ENCODE data around the gene ULK4.
"Not testable (repeated sequence)": the region's sequence is repeated elsewhere in the genome, so short reads cannot be mapped to it uniquely, and the experiment has no call there.

The ULK4 gene

GRCh38 chr3:41647730-41648129 is 314.2 kb downstream of the ULK4 start:
- DNase-seq (ENCODE audit: low read depth): not testable (repeated sequence)

GRCh38 chr3:41640076-41640475 is 321.8 kb downstream of the ULK4 start:
- no peak for DNase-seq (ENCODE audit: low read depth)

GRCh38 chr3:41638381-41638780 is 323.5 kb downstream of the ULK4 start:
- DNase-seq (ENCODE audit: low read depth): no peak

GRCh38 chr3:41632700-41633099 is 329.2 kb downstream of the ULK4 start:
- DNase-seq (ENCODE audit: low read depth): no peak

- DNase-seq (ENCODE audit: low read depth): no peak
These were observed 331.2 kb downstream of the ULK4 start for GRCh38 chr3:41630708-41631107.

- no peak for DNase-seq (ENCODE audit: low read depth)
These were observed 331.9 kb downstream of the ULK4 start for GRCh38 chr3:41629986-41630385.

GRCh38 chr3:41629072-41629471 is 332.8 kb downstream of the ULK4 start:
- DNase-seq (ENCODE audit: low read depth): no peak

GRCh38 chr3:41627477-41628087 is 334.3 kb downstream of the ULK4 start:
- DNase-seq (ENCODE audit: low read depth): no peak

GRCh38 chr3:41612853-41613252 is 349.1 kb downstream of the ULK4 start:
- DNase-seq (ENCODE audit: low read depth): no peak

- DNase-seq (ENCODE audit: low read depth): no peak
These were observed 350.9 kb downstream of the ULK4 start for GRCh38 chr3:41611008-41611407.

GRCh38 chr3:41608347-41608746 is 353.6 kb downstream of the ULK4 start:
- DNase-seq (ENCODE audit: low read depth): no peak

GRCh38 chr3:41603807-41604206 is 358.1 kb downstream of the ULK4 start:
- DNase-seq (ENCODE audit: low read depth): no peak

GRCh38 chr3:41602121-41602520 is 359.8 kb downstream of the ULK4 start:
- DNase-seq (ENCODE audit: low read depth): no peak

GRCh38 chr3:41601404-41601987 is 360.4 kb downstream of the ULK4 start:
- no peak for DNase-seq (ENCODE audit: low read depth)

- DNase-seq (ENCODE audit: low read depth): no peak
These were observed 361.3 kb downstream of the ULK4 start for GRCh38 chr3:41600616-41601015.

- no peak for DNase-seq (ENCODE audit: low read depth)
These were observed 362.8 kb downstream of the ULK4 start for GRCh38 chr3:41599127-41599484.

GRCh38 chr3:41598402-41599126 is 363.3 kb downstream of the ULK4 start:
- no peak for DNase-seq (ENCODE audit: low read depth)

GRCh38 chr3:41593774-41594173 is 368.1 kb downstream of the ULK4 start:
- DNase-seq (ENCODE audit: low read depth): no peak

- DNase-seq (ENCODE audit: low read depth): no peak
These were observed 369.0 kb downstream of the ULK4 start for GRCh38 chr3:41592753-41593510.

GRCh38 chr3:41583014-41583413 is 378.9 kb downstream of the ULK4 start:
- DNase-seq (ENCODE audit: low read depth): no peak

GRCh38 chr3:41581700-41582099 is 380.2 kb downstream of the ULK4 start:
- DNase-seq (ENCODE audit: low read depth): no peak

GRCh38 chr3:41580274-41580959 is 381.5 kb downstream of the ULK4 start:
- DNase-seq (ENCODE audit: low read depth): no peak
